ENCODE measurements around the gene FIBCD1. TPM values are rescaled to one million over a fixed set of nuclear protein-coding genes. Genes with fewer than 3 reads are reported as not detected.

FIBCD1 gene
- polyA plus RNA-seq, 1 donor (not counting 4 experiments of a cell fraction or from before 2014, with no cell fraction given) = 0.79 TPM

DNA sequence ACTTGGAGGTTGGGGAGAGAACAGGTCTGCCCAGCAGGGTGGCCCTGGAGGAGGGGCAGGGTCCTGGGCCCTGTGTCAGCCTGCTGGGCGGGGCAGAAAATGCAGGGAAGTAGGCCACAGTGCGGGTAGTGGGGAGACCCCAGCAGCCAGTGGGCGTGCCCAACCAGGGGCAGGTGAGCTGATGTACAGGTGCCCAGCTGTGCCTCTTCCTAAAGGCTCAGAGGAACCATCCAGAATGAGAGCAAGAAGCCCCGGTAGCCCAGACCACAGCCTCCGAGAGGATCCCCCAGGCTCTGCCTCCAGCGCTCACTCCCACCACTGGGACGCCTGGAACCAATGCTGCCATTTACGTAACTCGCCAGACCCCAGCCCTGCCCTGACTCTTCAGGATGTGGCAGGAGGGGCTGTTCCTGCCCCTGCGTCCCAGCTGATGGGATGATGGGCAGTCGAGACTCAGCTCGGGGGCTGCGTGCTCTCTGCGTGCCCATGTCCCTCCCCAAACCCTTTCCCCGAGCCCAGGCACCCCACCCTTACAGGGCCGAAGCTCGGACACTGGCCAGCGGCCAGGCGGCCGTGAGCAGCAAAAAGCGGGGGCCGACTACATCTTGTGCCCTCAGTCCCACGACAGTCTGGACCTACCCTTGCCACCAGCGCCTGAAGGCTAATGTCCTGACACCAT, 24.5 kb downstream of the FIBCD1 start:
- no peaks in the 10 kb centered on the region for H3K79me2 ChIP-seq (ENCODE audit: control insufficient read depth, insufficient read depth, low read length)
- no peak overlapping the region for H2AFZ ChIP-seq (ENCODE audit: control insufficient read depth, low read length)
- H3K9ac ChIP-seq (ENCODE audit: control insufficient read depth, extremely low read depth, insufficient read depth, low read length) = no peak overlapping the region
- FAIRE-seq (no peak), DNase-seq (ENCODE audit: low read depth, low spot score) (no peak)
- H4K20me1 ChIP-seq (ENCODE audit: control insufficient read depth, extremely low read depth, insufficient read depth, low read length) = no peaks in the 10 kb centered on the region
- no peak overlapping the region for H3K27ac ChIP-seq (ENCODE audit: control insufficient read depth, insufficient read depth, low read length)
- peaks cover 44% of the 10 kb centered on the region for H3K27me3 ChIP-seq (ENCODE audit: control insufficient read depth, extremely low read depth, insufficient read depth, low read length)
- peaks cover 6% of the 10 kb centered on the region for H3K4me1 ChIP-seq (ENCODE audit: control insufficient read depth, extremely low read depth, insufficient read depth, low read length)
- H3K36me3 ChIP-seq (ENCODE audit: control insufficient read depth in 2 of 2, extremely low read depth in 1 of 2, insufficient read depth in 2 of 2, low read length in 2 of 2) = no peaks in the 10 kb centered on the region
- no peaks in the 10 kb centered on the region for H3K9me3 ChIP-seq (ENCODE audit: control insufficient read depth, low read depth, low read length)
- no peaks in the 10 kb centered on the region for H3K9me1 ChIP-seq (ENCODE audit: control insufficient read depth, extremely low read depth, insufficient read depth, low read length)
- H3K4me2 ChIP-seq (ENCODE audit: control insufficient read depth, extremely low read depth, insufficient read depth, low read depth, low read length) = no peak overlapping the region
- no peak for TF ChIP-seq EZH2 (IDR thresholded peaks at IDR 0.05; ENCODE audit: low read length)
- TF ChIP-seq, protein P1, sequence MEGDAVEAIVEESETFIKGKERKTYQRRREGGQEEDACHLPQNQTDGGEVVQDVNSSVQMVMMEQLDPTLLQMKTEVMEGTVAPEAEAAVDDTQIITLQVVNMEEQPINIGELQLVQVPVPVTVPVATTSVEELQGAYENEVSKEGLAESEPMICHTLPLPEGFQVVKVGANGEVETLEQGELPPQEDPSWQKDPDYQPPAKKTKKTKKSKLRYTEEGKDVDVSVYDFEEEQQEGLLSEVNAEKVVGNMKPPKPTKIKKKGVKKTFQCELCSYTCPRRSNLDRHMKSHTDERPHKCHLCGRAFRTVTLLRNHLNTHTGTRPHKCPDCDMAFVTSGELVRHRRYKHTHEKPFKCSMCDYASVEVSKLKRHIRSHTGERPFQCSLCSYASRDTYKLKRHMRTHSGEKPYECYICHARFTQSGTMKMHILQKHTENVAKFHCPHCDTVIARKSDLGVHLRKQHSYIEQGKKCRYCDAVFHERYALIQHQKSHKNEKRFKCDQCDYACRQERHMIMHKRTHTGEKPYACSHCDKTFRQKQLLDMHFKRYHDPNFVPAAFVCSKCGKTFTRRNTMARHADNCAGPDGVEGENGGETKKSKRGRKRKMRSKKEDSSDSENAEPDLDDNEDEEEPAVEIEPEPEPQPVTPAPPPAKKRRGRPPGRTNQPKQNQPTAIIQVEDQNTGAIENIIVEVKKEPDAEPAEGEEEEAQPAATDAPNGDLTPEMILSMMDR (optimal IDR thresholded peaks at IDR 0.05 in 1 of 3, IDR thresholded peaks at IDR 0.05 in 1 of 3, conservative IDR thresholded peaks at IDR 0.05 in 1 of 3; ENCODE audit: extremely low read depth in 1 of 3, insufficient read depth in 2 of 3, low read length in 3 of 3) = no peak
- dilution Hi-C loops (cut with MboI; ENCODE audit: extremely low pct_ligation_motif_present, low sequenced_read_pairs) = no loop called here
- H3K4me3 ChIP-seq (ENCODE audit: control insufficient read depth in 2 of 3, extremely low read depth in 1 of 3, insufficient read depth in 2 of 3, low read depth in 1 of 3, low read length in 3 of 3) = no peak overlapping the region

DNA sequence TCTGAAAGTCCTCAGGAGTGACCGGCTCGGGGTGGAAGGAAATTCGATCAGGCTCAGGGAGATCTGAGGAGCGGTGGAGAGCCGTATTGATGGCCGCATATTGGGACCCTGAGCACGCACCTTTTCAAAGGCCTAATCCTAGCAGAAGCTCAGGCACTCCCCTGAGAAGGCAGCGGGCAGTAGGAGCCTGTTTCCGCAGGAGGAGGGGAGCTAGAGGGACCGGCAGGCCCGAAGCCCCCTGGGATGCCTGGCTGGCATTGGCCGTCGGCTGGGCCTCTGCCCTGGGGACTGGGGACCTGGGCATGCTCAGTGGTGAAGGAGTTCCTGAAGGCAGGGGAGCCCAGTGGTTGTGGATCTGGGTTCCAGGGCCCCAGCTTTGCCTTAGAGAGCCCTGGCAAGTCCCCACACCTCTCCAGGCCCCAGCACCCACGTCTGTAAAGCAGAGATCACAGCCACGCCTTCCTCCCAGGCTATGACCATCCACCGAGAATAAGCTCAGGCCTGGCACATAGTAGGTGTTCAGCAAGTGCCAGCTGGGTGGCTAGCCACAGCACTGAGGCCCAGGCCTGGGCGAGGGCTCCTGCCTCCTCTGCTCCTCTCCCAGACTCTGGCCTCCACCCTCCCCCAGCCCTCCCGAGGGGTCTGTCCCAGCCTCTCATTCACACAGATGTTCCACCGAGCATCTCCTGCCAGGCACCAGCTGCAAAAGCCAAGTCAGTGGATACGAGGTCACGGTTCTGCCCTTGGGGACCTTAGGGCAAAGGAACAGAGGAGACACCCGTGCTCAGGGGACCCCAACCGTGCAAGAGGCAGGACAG, 25.2 kb downstream of the FIBCD1 start:
- peaks cover 6% of the 10 kb centered on the region for H3K4me1 ChIP-seq (ENCODE audit: control insufficient read depth, extremely low read depth, insufficient read depth, low read length)
- H3K9me1 ChIP-seq (ENCODE audit: control insufficient read depth, extremely low read depth, insufficient read depth, low read length) = no peaks in the 10 kb centered on the region
- no peak for DNase-seq (ENCODE audit: low read depth, low spot score)
- H3K36me3 ChIP-seq (ENCODE audit: control insufficient read depth in 2 of 2, extremely low read depth in 1 of 2, insufficient read depth in 2 of 2, low read length in 2 of 2) = no peaks in the 10 kb centered on the region
- no peaks in the 10 kb centered on the region for H4K20me1 ChIP-seq (ENCODE audit: control insufficient read depth, extremely low read depth, insufficient read depth, low read length)
- peaks cover 36% of the 10 kb centered on the region for H3K27me3 ChIP-seq (ENCODE audit: control insufficient read depth, extremely low read depth, insufficient read depth, low read length)
- no peak overlapping the region for H2AFZ ChIP-seq (ENCODE audit: control insufficient read depth, low read length)
- H3K27ac ChIP-seq (ENCODE audit: control insufficient read depth, insufficient read depth, low read length) = no peak overlapping the region
- H3K9me3 ChIP-seq (ENCODE audit: control insufficient read depth, low read depth, low read length) = no peaks in the 10 kb centered on the region
- H3K4me3 ChIP-seq (ENCODE audit: control insufficient read depth in 2 of 3, extremely low read depth in 1 of 3, insufficient read depth in 2 of 3, low read depth in 1 of 3, low read length in 3 of 3) = no peak overlapping the region
- dilution Hi-C loops (cut with MboI; ENCODE audit: extremely low pct_ligation_motif_present, low sequenced_read_pairs) = no loop called here
- no peaks in the 10 kb centered on the region for H3K79me2 ChIP-seq (ENCODE audit: control insufficient read depth, insufficient read depth, low read length)
- H3K9ac ChIP-seq (ENCODE audit: control insufficient read depth, extremely low read depth, insufficient read depth, low read length) = no peak overlapping the region
- H3K4me2 ChIP-seq (ENCODE audit: control insufficient read depth, extremely low read depth, insufficient read depth, low read depth, low read length) = peak overlapping the region; percentile 32
- no peak for TF ChIP-seq EZH2 (IDR thresholded peaks at IDR 0.05; ENCODE audit: low read length)
- TF ChIP-seq, protein P1 (optimal IDR thresholded peaks at IDR 0.05 in 1 of 3, IDR thresholded peaks at IDR 0.05 in 1 of 3, conservative IDR thresholded peaks at IDR 0.05 in 1 of 3; ENCODE audit: extremely low read depth in 1 of 3, insufficient read depth in 2 of 3, low read length in 3 of 3) = no peak
- no peak for FAIRE-seq

Data from keratinocyte (primary cell).